ENCODE data around the gene HACD1. TPM values are rescaled to one million over a fixed set of nuclear protein-coding genes. Genes with fewer than 3 reads are reported as not detected.

HACD1 gene
- polyA plus RNA-seq, 1 donor from 2014 or later, result 23.0 TPM

DNA sequence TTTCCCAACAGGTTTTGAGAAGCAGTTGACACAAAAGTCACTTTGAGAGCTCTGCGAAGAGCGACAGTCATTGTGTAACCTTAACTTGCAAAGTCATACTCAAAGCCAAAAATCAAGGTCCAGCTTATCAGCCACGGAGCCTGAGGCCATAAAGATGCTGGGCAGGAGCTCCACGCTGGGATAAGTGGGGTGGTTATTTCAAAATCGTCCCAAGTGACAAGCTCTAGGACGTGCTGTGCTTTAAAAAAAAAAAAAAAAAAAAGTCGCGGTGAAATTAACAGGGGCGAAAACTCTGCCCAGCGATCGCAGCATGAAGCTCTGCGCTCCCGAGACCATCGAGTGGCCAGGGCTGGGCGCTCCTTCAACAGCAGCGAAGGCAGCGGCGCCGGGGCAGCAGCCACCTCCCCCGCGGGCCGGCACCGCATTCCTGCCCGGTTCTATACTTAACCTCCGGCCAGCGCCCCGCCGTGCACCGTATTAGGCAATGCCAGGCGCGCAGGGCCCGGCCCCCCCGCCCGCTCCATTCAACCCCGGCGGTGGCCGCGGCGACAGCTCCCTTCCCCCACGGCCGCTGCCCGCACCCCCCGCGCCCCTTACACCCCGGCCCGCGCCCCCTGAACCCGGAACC, 657 bp downstream of the HACD1 start:
- Histone ChIP-seq H3K4me2 (ENCODE audit: low read length) (no peak overlapping the region), H3K4me3 (ENCODE audit: low read length) (peak overlapping the region; percentile 77), H2AFZ (ENCODE audit: low read depth, low read length) (no peak overlapping the region), H3F3A (ENCODE audit: insufficient read depth, low read length, poor library complexity, severe bottlenecking) (no peaks in the 10 kb centered on the region), H3K9me3 (ENCODE audit: low read length) (no peaks in the 10 kb centered on the region), H4K20me1 (ENCODE audit: insufficient read depth) (no peaks in the 10 kb centered on the region), H3K79me2 (replicated peaks; ENCODE audit: insufficient read depth, low read length) (no peaks in the 10 kb centered on the region), H3K27me3 (ENCODE audit: insufficient read depth, low read depth, low read length) (no peaks in the 10 kb centered on the region), H3K9me2 (ENCODE audit: insufficient read depth, low read length) (no peaks in the 10 kb centered on the region), H3K27ac (ENCODE audit: low read length) (no peak overlapping the region), H3K9ac (ENCODE audit: low read length) (peak overlapping the region; percentile 71), H3K36me3 (ENCODE audit: insufficient read depth, low read length) (no peaks in the 10 kb centered on the region)
- TF ChIP-seq, protein P1, sequence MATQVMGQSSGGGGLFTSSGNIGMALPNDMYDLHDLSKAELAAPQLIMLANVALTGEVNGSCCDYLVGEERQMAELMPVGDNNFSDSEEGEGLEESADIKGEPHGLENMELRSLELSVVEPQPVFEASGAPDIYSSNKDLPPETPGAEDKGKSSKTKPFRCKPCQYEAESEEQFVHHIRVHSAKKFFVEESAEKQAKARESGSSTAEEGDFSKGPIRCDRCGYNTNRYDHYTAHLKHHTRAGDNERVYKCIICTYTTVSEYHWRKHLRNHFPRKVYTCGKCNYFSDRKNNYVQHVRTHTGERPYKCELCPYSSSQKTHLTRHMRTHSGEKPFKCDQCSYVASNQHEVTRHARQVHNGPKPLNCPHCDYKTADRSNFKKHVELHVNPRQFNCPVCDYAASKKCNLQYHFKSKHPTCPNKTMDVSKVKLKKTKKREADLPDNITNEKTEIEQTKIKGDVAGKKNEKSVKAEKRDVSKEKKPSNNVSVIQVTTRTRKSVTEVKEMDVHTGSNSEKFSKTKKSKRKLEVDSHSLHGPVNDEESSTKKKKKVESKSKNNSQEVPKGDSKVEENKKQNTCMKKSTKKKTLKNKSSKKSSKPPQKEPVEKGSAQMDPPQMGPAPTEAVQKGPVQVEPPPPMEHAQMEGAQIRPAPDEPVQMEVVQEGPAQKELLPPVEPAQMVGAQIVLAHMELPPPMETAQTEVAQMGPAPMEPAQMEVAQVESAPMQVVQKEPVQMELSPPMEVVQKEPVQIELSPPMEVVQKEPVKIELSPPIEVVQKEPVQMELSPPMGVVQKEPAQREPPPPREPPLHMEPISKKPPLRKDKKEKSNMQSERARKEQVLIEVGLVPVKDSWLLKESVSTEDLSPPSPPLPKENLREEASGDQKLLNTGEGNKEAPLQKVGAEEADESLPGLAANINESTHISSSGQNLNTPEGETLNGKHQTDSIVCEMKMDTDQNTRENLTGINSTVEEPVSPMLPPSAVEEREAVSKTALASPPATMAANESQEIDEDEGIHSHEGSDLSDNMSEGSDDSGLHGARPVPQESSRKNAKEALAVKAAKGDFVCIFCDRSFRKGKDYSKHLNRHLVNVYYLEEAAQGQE (IDR thresholded peaks at IDR 0.05; ENCODE audit: borderline replicate concordance), result peak; percentile 22
- TF ChIP-seq RAD21 (conservative IDR thresholded peaks at IDR 0.05), result no peak
- no peak for TF ChIP-seq TAF1 (IDR thresholded peaks at IDR 0.05; ENCODE audit: low read depth)
- no peak for TF ChIP-seq EZH2 (IDR thresholded peaks at IDR 0.05; ENCODE audit: borderline replicate concordance, insufficient read depth, low read length, poor library complexity, severe bottlenecking)
- TF ChIP-seq SMC3 (conservative IDR thresholded peaks at IDR 0.05; ENCODE audit: poor library complexity), result no peak
- no peak for TF ChIP-seq MXI1 (conservative IDR thresholded peaks at IDR 0.05; ENCODE audit: poor library complexity, severe bottlenecking)
- no peak for TF ChIP-seq POLR2AphosphoS5 (IDR thresholded peaks at IDR 0.05)
- TF ChIP-seq, protein P2, sequence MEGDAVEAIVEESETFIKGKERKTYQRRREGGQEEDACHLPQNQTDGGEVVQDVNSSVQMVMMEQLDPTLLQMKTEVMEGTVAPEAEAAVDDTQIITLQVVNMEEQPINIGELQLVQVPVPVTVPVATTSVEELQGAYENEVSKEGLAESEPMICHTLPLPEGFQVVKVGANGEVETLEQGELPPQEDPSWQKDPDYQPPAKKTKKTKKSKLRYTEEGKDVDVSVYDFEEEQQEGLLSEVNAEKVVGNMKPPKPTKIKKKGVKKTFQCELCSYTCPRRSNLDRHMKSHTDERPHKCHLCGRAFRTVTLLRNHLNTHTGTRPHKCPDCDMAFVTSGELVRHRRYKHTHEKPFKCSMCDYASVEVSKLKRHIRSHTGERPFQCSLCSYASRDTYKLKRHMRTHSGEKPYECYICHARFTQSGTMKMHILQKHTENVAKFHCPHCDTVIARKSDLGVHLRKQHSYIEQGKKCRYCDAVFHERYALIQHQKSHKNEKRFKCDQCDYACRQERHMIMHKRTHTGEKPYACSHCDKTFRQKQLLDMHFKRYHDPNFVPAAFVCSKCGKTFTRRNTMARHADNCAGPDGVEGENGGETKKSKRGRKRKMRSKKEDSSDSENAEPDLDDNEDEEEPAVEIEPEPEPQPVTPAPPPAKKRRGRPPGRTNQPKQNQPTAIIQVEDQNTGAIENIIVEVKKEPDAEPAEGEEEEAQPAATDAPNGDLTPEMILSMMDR (IDR thresholded peaks at IDR 0.05; ENCODE audit: poor library complexity, severe bottlenecking), result no peak

DNA sequence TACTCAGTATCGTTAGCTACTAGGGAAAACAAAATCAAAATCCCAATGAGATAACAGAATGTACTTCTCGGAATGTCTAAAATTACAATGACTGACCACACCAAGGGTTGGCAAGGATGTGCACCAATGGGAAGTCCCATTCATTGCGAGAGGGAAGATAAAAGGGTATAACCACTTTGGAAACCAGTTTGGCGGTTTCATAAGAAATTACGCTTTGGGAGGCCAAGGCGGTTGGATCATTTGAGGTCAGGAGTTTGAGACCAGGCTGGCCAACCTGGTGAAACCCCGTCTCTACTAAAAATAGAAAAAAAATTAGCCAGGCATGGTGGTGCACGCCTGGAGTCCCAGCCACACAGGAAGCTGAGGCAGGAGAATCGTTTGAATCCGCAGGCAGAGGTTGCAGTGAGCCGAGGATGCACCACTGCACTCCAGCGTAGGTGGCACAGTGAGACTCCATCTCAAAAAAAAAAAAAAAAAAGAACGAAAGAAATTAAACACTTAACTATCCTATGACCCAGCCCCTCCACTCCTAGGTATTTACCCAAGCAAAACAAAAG, 7.6 kb downstream of the HACD1 start:
- Histone ChIP-seq H3K4me3 (ENCODE audit: low read length) (no peak overlapping the region), H3K36me3 (ENCODE audit: insufficient read depth, low read length) (no peaks in the 10 kb centered on the region), H3K9me2 (ENCODE audit: insufficient read depth, low read length) (no peaks in the 10 kb centered on the region), H3K27ac (ENCODE audit: low read length) (no peak overlapping the region), H3K27me3 (ENCODE audit: insufficient read depth, low read depth, low read length) (no peaks in the 10 kb centered on the region), H3K4me2 (ENCODE audit: low read length) (no peak overlapping the region), H3K79me2 (replicated peaks; ENCODE audit: insufficient read depth, low read length) (no peaks in the 10 kb centered on the region), H3K9ac (ENCODE audit: low read length) (no peak overlapping the region), H3F3A (ENCODE audit: insufficient read depth, low read length, poor library complexity, severe bottlenecking) (no peaks in the 10 kb centered on the region), H4K20me1 (ENCODE audit: insufficient read depth) (no peaks in the 10 kb centered on the region), H3K9me3 (ENCODE audit: low read length) (no peaks in the 10 kb centered on the region), H2AFZ (ENCODE audit: low read depth, low read length) (no peak overlapping the region)
- no peak for TF ChIP-seq TAF1 (IDR thresholded peaks at IDR 0.05; ENCODE audit: low read depth)
- TF ChIP-seq MXI1 (conservative IDR thresholded peaks at IDR 0.05; ENCODE audit: poor library complexity, severe bottlenecking), result no peak
- TF ChIP-seq, protein P2 (IDR thresholded peaks at IDR 0.05; ENCODE audit: poor library complexity, severe bottlenecking), result no peak
- no peak for TF ChIP-seq RAD21 (conservative IDR thresholded peaks at IDR 0.05)
- TF ChIP-seq SMC3 (conservative IDR thresholded peaks at IDR 0.05; ENCODE audit: poor library complexity), result no peak
- no peak for TF ChIP-seq EZH2 (IDR thresholded peaks at IDR 0.05; ENCODE audit: borderline replicate concordance, insufficient read depth, low read length, poor library complexity, severe bottlenecking)
- TF ChIP-seq, protein P1 (IDR thresholded peaks at IDR 0.05; ENCODE audit: borderline replicate concordance), result no peak
- no peak for TF ChIP-seq POLR2AphosphoS5 (IDR thresholded peaks at IDR 0.05)
- no peak for TF ChIP-seq EP300 (conservative IDR thresholded peaks at IDR 0.05; ENCODE audit: poor library complexity, severe bottlenecking)
